HG03025 (cell line): ENCODE measurements around the gene SMIM10L2A.
"Not testable (repeated sequence)": the region's sequence is repeated elsewhere in the genome, so short reads cannot be mapped to it uniquely, and the experiment has no call there.

Experiments
- ATAC-seq: cut with Tn5 transposase; IDR thresholded peaks from one replicate; pipeline ENCODE4 v1.9.1; 2021; ENCODE audit warnings: mild to moderate bottlenecking, moderate library complexity; ENCODE audit not compliant: unreplicated experiment, low FRiP score

Gene SMIM10L2A

GRCh38 chrX:135421932-135422809 lies at the start of gene SMIM10L2A:
TSS of gene SMIM10L2A (plus strand) at chrX:135421944. CDS start at chrX:135422132, 188 bp downstream.
- ATAC-seq: peak; percentile 43

- no peak for ATAC-seq
Measured at GRCh38 chrX:135373357-135373756, 48.4 kb upstream of the SMIM10L2A start.

- no peak for ATAC-seq
Measured at GRCh38 chrX:135382260-135382659, 39.5 kb upstream of the SMIM10L2A start.

GRCh38 chrX:135383249-135383648 lies 38.5 kb upstream of the SMIM10L2A start:
- ATAC-seq: no peak

GRCh38 chrX:135384161-135384836 lies 37.4 kb upstream of the SMIM10L2A start:
- ATAC-seq: no peak

- no peak for ATAC-seq
Measured at GRCh38 chrX:135388841-135389240, 32.9 kb upstream of the SMIM10L2A start.

GRCh38 chrX:135389243-135389642 lies 32.5 kb upstream of the SMIM10L2A start:
- ATAC-seq: no peak

- ATAC-seq: no peak
Measured at GRCh38 chrX:135389717-135390116, 32.0 kb upstream of the SMIM10L2A start.

GRCh38 chrX:135391734-135392133 lies 30.0 kb upstream of the SMIM10L2A start:
- no peak for ATAC-seq

- no peak for ATAC-seq
Measured at GRCh38 chrX:135393051-135393450, 28.7 kb upstream of the SMIM10L2A start.

GRCh38 chrX:135395064-135395463 lies 26.7 kb upstream of the SMIM10L2A start:
- ATAC-seq: no peak

GRCh38 chrX:135396109-135396508 lies 25.6 kb upstream of the SMIM10L2A start:
- ATAC-seq: no peak

- ATAC-seq: no peak
Measured at GRCh38 chrX:135396566-135396965, 25.2 kb upstream of the SMIM10L2A start.

- no peak for ATAC-seq
Measured at GRCh38 chrX:135397652-135398051, 24.1 kb upstream of the SMIM10L2A start.

- no peak for ATAC-seq
Measured at GRCh38 chrX:135403374-135403773, 18.4 kb upstream of the SMIM10L2A start.

- not testable (repeated sequence) for ATAC-seq
Measured at GRCh38 chrX:135406428-135406827, 15.3 kb upstream of the SMIM10L2A start.

GRCh38 chrX:135408794-135409193 lies 12.9 kb upstream of the SMIM10L2A start:
- no peak for ATAC-seq

GRCh38 chrX:135410861-135411627 lies 10.7 kb upstream of the SMIM10L2A start:
- ATAC-seq: no peak

- ATAC-seq: no peak
Measured at GRCh38 chrX:135411893-135412292, 9.9 kb upstream of the SMIM10L2A start.

GRCh38 chrX:135416546-135416945 lies 5.2 kb upstream of the SMIM10L2A start:
- ATAC-seq: no peak

- ATAC-seq: no peak
Measured at GRCh38 chrX:135420831-135421230, 913 bp upstream of the SMIM10L2A start.
